ENCODE results near the gene TMEM184B.

TMEM184B gene

GRCh38 chr22:38205261-38206128, 67.3 kb downstream of the TMEM184B start:
- Histone ChIP-seq H3K27ac (ENCODE audit: low read depth, low read length) (no peak overlapping the region), H3K9ac (ENCODE audit: low read length) (no peak overlapping the region), H3F3A (ENCODE audit: insufficient read depth) (peaks cover 11% of the 10 kb centered on the region), H4K20me1 (ENCODE audit: low read depth, low read length) (no peaks in the 10 kb centered on the region), H3K9me3 (ENCODE audit: insufficient read depth, low read length) (no peaks in the 10 kb centered on the region), H3K4me3 (ENCODE audit: insufficient read depth, low read length, poor library complexity, severe bottlenecking) (no peak overlapping the region), H3K79me2 (ENCODE audit: insufficient read depth, low read length) (no peaks in the 10 kb centered on the region), H3K9me2 (replicated peaks; ENCODE audit: insufficient read depth, low read length) (no peaks in the 10 kb centered on the region), H3K36me3 (ENCODE audit: low read length) (no peaks in the 10 kb centered on the region), H3K27me3 (ENCODE audit: low read length) (no peaks in the 10 kb centered on the region), H2AFZ (ENCODE audit: low read depth, low read length, severe bottlenecking) (no peak overlapping the region), H3K4me2 (ENCODE audit: low read depth, low read length, poor library complexity, severe bottlenecking) (no peak overlapping the region)
- TF ChIP-seq EZH2phosphoT487 (conservative IDR thresholded peaks at IDR 0.05; ENCODE audit: low read length) (no peak), CTCF (IDR thresholded peaks at IDR 0.05; ENCODE audit: insufficient read depth, low read length, poor library complexity, severe bottlenecking) (no peak)

- Histone ChIP-seq H3K4me3 (ENCODE audit: insufficient read depth, low read length, poor library complexity, severe bottlenecking) (no peak overlapping the region), H2AFZ (ENCODE audit: low read depth, low read length, severe bottlenecking) (no peak overlapping the region), H4K20me1 (ENCODE audit: low read depth, low read length) (no peaks in the 10 kb centered on the region), H3K27ac (ENCODE audit: low read depth, low read length) (no peak overlapping the region), H3K27me3 (ENCODE audit: low read length) (no peaks in the 10 kb centered on the region), H3K9me3 (ENCODE audit: insufficient read depth, low read length) (no peaks in the 10 kb centered on the region), H3K4me2 (ENCODE audit: low read depth, low read length, poor library complexity, severe bottlenecking) (no peak overlapping the region), H3K36me3 (ENCODE audit: low read length) (no peaks in the 10 kb centered on the region), H3K9ac (ENCODE audit: low read length) (no peak overlapping the region), H3F3A (ENCODE audit: insufficient read depth) (peaks cover 12% of the 10 kb centered on the region), H3K79me2 (ENCODE audit: insufficient read depth, low read length) (no peaks in the 10 kb centered on the region), H3K9me2 (replicated peaks; ENCODE audit: insufficient read depth, low read length) (no peaks in the 10 kb centered on the region)
- TF ChIP-seq EZH2phosphoT487 (conservative IDR thresholded peaks at IDR 0.05; ENCODE audit: low read length) (no peak), CTCF (IDR thresholded peaks at IDR 0.05; ENCODE audit: insufficient read depth, low read length, poor library complexity, severe bottlenecking) (no peak)
Measured at GRCh38 chr22:38204784-38205183, 68.0 kb downstream of the TMEM184B start.

- TF ChIP-seq EZH2phosphoT487 (conservative IDR thresholded peaks at IDR 0.05; ENCODE audit: low read length) = no peak
- TF ChIP-seq CTCF (IDR thresholded peaks at IDR 0.05; ENCODE audit: insufficient read depth, low read length, poor library complexity, severe bottlenecking) = no peak
Measured at GRCh38 chr22:38203855-38204514, 68.8 kb downstream of the TMEM184B start.

More at GRCh38 chr22:38203855-38204514, 68.8 kb downstream of the TMEM184B start:
- Histone ChIP-seq H4K20me1 (ENCODE audit: low read depth, low read length) (no peaks in the 10 kb centered on the region), H3K9ac (ENCODE audit: low read length) (no peak overlapping the region), H3K9me3 (ENCODE audit: insufficient read depth, low read length) (no peaks in the 10 kb centered on the region), H3K79me2 (ENCODE audit: insufficient read depth, low read length) (no peaks in the 10 kb centered on the region), H3K36me3 (ENCODE audit: low read length) (no peaks in the 10 kb centered on the region), H3K27me3 (ENCODE audit: low read length) (no peaks in the 10 kb centered on the region), H3K4me3 (ENCODE audit: insufficient read depth, low read length, poor library complexity, severe bottlenecking) (no peak overlapping the region), H3K4me2 (ENCODE audit: low read depth, low read length, poor library complexity, severe bottlenecking) (no peak overlapping the region), H3F3A (ENCODE audit: insufficient read depth) (peaks cover 12% of the 10 kb centered on the region), H3K27ac (ENCODE audit: low read depth, low read length) (no peak overlapping the region), H3K9me2 (replicated peaks; ENCODE audit: insufficient read depth, low read length) (no peaks in the 10 kb centered on the region), H2AFZ (ENCODE audit: low read depth, low read length, severe bottlenecking) (no peak overlapping the region)

All from SU-DHL-6 (cell line).